ENCODE measurements around the gene LETM1.

DNA sequence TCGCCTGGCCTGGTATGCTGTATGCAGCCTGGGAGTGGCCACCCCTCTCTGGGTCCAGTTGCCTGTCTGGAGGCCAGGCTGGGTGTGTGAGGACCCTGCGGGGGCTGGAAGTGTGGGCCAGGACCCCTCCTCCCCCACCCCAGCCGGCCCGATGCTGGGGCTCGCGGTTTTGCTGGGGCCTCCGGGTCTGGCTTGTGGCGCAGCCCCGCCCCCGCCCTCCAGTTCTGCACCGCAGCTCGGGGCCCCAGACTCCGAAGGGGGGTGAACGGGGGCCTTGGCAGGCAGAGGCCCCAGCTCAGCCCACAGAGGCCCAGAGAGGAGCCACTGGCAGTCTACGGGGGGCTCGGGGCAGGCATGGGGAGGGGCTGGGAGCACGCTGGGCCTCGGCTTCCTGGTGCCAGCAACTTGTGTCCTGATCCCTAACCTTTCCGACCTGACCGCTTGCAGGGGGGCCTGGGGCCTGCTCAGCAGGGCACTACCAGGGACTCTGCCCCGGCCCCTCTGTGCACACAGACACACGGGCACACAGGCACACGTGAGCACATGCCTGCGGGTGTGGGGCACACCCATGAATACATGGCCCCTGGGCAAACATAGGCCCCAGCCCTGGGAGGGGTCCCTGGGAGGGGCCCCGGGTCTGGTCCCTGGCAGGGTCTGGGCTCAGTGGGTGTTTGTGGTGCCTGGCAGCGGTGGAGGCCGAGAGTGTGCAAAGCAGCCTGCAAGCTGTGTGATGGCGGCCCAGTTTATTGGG lies 84.2 kb downstream of the LETM1 start:
- TF ChIP-seq, protein P1, sequence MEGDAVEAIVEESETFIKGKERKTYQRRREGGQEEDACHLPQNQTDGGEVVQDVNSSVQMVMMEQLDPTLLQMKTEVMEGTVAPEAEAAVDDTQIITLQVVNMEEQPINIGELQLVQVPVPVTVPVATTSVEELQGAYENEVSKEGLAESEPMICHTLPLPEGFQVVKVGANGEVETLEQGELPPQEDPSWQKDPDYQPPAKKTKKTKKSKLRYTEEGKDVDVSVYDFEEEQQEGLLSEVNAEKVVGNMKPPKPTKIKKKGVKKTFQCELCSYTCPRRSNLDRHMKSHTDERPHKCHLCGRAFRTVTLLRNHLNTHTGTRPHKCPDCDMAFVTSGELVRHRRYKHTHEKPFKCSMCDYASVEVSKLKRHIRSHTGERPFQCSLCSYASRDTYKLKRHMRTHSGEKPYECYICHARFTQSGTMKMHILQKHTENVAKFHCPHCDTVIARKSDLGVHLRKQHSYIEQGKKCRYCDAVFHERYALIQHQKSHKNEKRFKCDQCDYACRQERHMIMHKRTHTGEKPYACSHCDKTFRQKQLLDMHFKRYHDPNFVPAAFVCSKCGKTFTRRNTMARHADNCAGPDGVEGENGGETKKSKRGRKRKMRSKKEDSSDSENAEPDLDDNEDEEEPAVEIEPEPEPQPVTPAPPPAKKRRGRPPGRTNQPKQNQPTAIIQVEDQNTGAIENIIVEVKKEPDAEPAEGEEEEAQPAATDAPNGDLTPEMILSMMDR (IDR thresholded peaks at IDR 0.05), result no peak
- TF ChIP-seq EZH2 (IDR thresholded peaks at IDR 0.05; ENCODE audit: borderline replicate concordance, insufficient read depth, low read depth, low read length, poor library complexity, severe bottlenecking), result no peak
